GF-D8 (cell line): Measurements from ENCODE around the gene TSSK3.
"Not testable (repeated sequence)": the region's sequence is repeated elsewhere in the genome, so short reads cannot be mapped to it uniquely, and the experiment has no call there.

Experiments
- DNase-seq: peaks from one replicate; lab custom pipeline; 2025; lab: John Stamatoyannopoulos, UW

Gene TSSK3

GRCh38 chr1:32363713-32364112 lies 1.4 kb downstream of the TSSK3 start:
- DNase-seq: no peak

GRCh38 chr1:32364836-32365235 lies 2.5 kb downstream of the TSSK3 start:
- DNase-seq: no peak

GRCh38 chr1:32365445-32365844 lies 3.1 kb downstream of the TSSK3 start:
- no peak for DNase-seq

GRCh38 chr1:32367912-32368635 lies 5.7 kb downstream of the TSSK3 start:
- DNase-seq: no peak

DNA sequence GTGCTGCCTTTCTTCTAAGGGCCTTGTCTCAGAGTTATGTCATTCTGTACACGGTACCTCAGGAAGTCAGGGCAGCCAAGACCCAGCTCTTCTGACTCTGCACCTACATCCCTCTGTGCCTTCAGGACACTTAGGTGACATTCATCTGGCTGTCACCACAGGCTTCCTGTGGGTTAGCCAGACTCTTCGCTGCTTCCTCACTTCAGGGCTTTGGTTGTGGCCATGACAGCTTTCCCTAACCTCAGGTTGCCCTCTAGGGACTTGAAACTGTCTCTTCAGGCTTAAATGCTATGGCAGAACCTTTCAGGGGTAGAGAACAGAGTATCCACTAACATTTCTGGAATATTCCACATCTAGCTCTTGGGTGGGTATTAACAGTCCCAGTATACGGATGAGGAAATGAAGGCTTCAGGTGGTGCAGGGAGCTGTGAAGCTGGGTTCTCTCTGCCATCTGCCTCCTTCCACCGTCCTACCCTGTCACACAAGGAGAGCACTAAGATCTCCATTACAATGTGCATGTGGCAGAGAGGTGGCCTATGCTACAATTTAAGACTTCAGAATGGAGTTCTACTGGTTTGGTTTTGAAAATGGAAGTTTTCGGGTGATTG lies 9.9 kb downstream of the TSSK3 start:
- DNase-seq: peak; percentile 70

DNA sequence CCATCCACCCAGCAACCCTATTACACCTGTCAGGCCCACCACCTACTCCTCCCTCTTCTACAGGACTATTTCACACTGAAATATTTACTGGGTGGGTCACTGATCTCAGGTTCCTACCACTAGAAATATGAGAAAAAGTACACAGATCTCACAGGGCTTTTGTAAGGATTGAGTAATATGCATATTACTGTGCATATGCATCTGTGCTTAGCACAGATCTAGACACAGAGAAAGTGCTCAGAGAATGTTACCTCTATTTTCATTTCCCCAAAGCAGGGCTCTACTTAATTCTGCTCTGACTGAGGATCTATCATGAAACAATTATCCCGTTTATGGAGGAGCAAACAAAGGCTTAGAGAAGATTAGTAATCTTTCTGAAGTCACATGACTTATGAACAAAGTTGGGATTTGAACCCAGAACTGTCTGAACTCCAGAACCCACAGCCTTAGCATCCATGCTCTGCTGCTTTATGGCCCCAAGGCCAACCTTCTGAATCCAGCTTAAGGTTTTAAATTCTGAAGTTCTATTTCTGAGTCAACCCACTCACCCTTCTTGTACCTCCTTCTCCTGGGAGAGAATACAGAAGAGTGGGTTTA lies 11.8 kb downstream of the TSSK3 start:
- no peak for DNase-seq

DNA sequence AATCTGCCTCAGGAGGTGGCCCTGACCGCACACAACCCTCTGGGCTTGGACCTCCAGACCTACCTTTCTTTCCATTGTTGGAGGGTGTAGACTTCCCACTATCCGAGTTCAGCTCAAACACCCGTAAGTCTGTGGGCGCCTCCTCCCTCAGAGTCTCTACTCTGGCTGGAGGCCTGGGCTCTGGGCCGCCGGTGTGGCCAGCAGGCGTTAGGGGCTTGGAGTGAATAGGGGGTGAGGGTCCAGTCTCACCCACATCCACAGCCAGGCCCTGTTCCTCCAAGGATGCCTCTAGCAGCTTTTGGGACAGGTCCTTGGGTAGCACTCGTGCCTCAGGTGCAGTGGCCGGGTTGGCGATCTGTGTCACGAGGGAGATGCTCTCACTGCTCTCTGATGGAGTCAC lies 13.9 kb downstream of the TSSK3 start:
- DNase-seq: no peak

DNA sequence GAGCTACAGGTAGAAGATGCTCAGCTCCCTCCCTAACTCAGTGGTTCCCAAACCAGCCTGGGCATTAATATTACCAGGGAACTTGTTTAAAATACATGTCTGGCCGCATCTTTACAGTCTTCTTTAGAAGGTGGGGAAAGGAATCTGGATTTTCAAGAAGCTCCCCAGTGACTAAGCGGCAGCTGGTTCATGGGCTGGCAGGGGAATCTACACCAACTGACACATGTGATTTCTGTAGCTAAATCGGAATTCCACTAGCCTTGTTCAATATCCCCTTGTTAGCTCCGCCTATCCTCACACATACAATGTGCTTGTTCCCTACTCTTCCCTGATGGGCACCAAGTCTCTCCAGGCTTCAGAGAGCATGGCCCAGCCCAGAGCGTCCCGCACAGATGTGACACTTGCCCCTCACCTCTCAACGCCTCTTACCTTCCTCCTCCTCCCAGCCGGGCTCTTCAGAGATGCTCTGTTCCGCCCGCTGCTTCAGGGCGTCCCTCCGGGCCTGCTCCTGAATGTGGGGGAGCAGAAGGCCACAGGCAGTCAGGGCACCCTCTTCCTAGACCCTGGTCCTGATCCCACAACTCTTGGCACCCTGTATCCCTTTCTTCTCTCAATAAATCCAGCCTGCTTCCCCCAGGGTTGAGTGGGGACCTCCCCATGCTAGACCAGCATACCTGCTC lies 15.3 kb downstream of the TSSK3 start:
- DNase-seq: no peak

- no peak for DNase-seq
Observed at GRCh38 chr1:32380057-32380456, 17.7 kb downstream of the TSSK3 start.

- DNase-seq: no peak
Observed at GRCh38 chr1:32386676-32387392, 24.5 kb downstream of the TSSK3 start.

DNA sequence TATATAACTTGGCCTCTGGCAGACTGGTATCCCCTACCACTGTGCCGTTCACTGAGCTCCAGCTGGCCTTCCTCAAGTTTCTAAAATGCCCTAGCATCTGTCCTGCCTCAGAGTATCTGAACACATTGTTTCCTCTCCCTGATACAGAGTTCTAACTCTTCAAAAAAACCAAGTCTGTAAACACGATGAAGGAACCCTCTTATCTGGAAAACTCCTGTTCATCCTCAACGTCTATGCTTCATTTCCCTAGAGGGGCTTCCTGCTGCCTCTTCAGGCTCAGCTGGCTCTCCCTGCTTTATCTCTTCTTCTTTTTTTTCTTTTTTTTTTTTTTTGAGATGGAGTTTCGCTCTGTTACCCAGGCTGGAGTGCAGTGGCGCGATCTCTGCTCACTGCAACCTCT lies 26.3 kb downstream of the TSSK3 start:
- no peak for DNase-seq

GRCh38 chr1:32390904-32391870 lies 28.8 kb downstream of the TSSK3 start:
- DNase-seq: peak; percentile 71

DNA sequence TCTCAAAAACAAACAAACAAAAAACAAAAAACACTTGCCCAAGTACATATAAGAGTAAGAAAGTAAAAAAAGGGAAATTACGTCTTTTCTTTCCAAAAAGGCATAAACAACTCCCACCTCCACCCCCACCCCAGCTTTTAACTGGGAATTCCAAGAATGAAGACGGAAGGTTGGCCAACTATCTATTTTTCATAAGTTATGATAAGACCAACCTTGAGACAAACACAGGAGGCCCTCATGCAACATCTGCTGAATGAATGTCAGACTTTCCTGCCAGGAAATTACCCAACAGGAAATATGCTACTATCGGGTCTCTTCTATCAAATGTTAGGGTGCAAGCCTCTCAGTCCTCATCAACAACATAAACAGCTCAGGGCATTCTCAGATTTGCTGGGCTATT lies 30.0 kb downstream of the TSSK3 start:
- DNase-seq: peak; percentile 92

DNA sequence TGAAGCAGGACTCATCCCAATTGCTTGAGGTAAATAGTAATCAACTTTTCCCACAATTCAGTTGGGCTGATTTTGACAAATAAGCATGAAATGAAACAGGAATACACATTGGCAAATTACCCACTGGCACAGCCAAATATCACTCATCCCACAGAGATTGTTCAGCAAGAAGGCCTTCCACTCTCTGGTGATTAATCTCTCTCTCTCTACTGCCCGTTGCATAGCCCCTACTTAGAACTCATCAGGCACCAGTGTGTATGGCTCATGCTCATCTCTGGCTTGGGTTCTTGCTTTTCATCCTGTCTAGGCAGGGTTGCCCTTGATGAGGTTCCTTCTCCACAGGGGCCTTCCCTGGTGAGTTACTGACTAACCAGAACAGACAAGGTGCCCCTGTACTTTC lies 30.8 kb downstream of the TSSK3 start:
- DNase-seq: no peak

GRCh38 chr1:32393832-32394140 lies 31.4 kb downstream of the TSSK3 start:
- DNase-seq: no peak

DNA sequence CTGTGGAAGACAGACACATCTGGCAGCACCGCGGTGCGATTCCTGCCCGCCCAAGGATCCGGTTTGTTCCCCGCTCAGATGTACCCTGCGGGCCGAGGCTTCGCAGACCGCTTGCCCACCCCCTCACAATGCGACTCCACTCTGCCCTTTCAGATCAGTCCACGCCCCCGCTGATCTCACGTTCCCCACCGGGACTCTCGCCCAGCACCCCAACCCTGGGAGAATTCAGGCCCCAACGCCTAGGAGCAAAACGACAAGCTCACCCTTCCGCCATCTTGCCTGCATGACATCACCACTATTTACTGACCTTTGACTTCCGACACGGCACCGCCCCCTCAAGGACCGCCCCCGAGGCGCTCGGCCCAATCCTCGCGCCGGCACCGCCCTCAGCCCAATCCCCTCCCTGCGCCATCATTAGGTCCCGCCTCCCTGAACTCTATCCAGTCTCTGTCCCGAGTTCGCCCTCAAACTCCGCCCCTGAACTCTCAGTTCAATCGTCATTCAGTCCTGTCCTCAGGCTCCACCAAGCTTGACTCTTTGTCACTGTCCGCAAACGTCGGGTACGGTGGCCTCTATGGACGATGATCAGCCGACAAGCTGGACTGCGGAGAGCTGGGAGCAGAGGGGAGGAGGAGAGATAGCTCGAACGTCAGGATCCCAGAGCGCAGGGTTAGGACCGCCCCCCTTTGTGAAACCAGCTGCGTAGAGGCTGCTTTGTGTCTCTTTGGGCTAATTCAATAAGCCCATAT lies 32.0 kb downstream of the TSSK3 start, which contains the start of gene BSDC1:
Gene BSDC1, minus strand, starts transcription at position 301 of the 749 bp plus-strand sequence. Its CDS starts 27 bp downstream, at position 274.
- DNase-seq: peak; percentile 98

GRCh38 chr1:32394890-32395432 lies 32.6 kb downstream of the TSSK3 start:
- DNase-seq: no peak

DNA sequence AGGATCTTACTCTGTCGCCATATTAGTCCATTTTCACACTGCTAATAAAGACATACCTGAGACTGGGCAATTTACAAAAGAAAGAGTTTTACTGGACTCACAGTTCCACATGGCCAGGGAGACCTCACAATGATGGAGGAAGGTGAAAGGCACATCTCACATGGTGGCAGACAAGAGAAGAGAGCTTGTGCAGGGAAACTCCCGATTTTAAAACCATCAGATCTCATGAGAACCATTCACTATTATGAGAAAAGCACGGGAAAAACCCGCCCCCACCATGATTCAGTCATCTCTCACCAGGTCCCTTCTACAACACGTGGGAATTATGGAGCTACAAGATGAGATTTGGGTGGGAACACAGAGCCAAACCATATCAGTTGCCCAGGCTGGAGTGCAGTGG lies 34.2 kb downstream of the TSSK3 start:
- DNase-seq: not testable (repeated sequence)

- DNase-seq: no peak
Observed at GRCh38 chr1:32398401-32398800, 36.1 kb downstream of the TSSK3 start.

DNA sequence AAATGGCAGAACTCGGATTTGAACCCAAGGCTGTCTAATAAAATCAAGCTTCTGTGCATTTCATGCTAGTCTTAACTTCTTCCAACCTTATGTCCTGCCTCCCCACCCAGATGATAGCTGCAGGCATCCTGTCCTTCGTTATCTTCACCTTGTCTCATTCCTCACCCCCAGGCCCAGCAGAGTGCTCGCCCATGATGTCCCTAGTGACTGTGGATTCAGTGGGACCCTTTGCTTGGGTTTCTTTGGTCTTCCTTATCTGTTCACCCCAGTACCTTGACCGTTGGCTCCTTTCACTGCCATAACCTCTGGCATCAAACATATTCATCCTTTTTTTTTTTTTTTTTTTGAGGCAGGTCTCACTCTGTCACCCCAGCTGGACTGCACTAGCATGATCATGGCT lies 37.5 kb downstream of the TSSK3 start:
- DNase-seq: no peak
